Gastrocnemius medialis (tissue), 4 donors: ENCODE data around the gene ABCA12.

Source experiments
- POLR2A ChIP-seq, 2 donors: fragments of 450-650 bp; IDR thresholded peaks; one replicate each; pipeline ENCODE4 v1.6.1; 2017; ENCODE audit warnings: antibody characterized with exemption in 2 of 2, mild to moderate bottlenecking in 2 of 2, moderate library complexity in 2 of 2
- TF ChIP-seq, protein P1 (sequence below), 5 experiments: fragments of 450-650 bp in 3 of 5; fragments of 200-600 bp in 2 of 5; sonication (generic) in 2 of 5; IDR thresholded peaks in 4 of 5; conservative IDR thresholded peaks in 1 of 5; 1 replicate in 4 of 5; 2 replicates in 1 of 5; pipeline ENCODE4 v1.5.1; 2016 to 2019; ENCODE audit warnings: antibody characterized with exemption in 5 of 5, mild to moderate bottlenecking in 3 of 5, moderate library complexity in 3 of 5

DNA sequence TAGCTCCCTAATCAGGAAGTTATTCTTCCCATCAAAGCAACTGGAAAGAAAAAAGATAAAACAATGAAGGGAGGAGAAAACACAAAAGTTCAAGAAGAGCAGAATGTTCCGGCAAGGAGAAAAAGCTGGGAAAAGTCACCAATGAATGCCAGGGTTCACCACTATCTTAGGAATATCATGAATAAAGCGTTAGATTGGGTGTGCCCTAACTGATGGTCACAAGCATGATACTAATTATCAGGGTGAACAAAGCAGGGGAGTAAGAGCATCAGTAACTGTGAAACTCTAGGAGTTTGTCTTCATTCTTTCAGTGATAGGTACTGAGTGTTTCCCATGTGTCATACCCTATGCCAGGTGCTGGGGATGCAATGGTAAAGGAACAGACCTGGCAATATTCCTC lies 115.5 kb downstream of the ABCA12 start:
- no peak for TF ChIP-seq POLR2A (IDR thresholded peaks at IDR 0.05)
- TF ChIP-seq, protein P1, sequence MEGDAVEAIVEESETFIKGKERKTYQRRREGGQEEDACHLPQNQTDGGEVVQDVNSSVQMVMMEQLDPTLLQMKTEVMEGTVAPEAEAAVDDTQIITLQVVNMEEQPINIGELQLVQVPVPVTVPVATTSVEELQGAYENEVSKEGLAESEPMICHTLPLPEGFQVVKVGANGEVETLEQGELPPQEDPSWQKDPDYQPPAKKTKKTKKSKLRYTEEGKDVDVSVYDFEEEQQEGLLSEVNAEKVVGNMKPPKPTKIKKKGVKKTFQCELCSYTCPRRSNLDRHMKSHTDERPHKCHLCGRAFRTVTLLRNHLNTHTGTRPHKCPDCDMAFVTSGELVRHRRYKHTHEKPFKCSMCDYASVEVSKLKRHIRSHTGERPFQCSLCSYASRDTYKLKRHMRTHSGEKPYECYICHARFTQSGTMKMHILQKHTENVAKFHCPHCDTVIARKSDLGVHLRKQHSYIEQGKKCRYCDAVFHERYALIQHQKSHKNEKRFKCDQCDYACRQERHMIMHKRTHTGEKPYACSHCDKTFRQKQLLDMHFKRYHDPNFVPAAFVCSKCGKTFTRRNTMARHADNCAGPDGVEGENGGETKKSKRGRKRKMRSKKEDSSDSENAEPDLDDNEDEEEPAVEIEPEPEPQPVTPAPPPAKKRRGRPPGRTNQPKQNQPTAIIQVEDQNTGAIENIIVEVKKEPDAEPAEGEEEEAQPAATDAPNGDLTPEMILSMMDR (IDR thresholded peaks at IDR 0.05 in 4 of 5, conservative IDR thresholded peaks at IDR 0.05 in 1 of 5), result no peak
